ENCODE results near the gene SIRT2.
"Not testable (repeated sequence)": the region's sequence is repeated elsewhere in the genome, so short reads cannot be mapped to it uniquely, and the experiment has no call there.

The SIRT2 gene

GRCh38 chr19:38899447-38900201 is at the start of gene SIRT2, which contains the start of gene NFKBIB:
Gene SIRT2, minus strand, starts transcription at chr19:38899618. Its CDS starts 97 bp downstream, at chr19:38899521.
Gene NFKBIB, plus strand, starts transcription at chr19:38899969. Its CDS starts 64 bp downstream, at chr19:38900033.
- peak; percentile 91 to 98 (median 96) for DNase-seq (ENCODE audit: low read depth in 4 of 4, low spot score in 1 of 4)

GRCh38 chr19:38946229-38947010 is 47.0 kb upstream of the SIRT2 start:
- DNase-seq (ENCODE audit: low read depth in 4 of 4, low spot score in 1 of 4), result no peak

GRCh38 chr19:38945562-38946228 is 46.3 kb upstream of the SIRT2 start:
- no peak for DNase-seq (ENCODE audit: low read depth in 4 of 4, low spot score in 1 of 4)

GRCh38 chr19:38944981-38945506 is 45.6 kb upstream of the SIRT2 start:
- DNase-seq (ENCODE audit: low read depth in 4 of 4, low spot score in 1 of 4), result no peak

- no peak for DNase-seq (ENCODE audit: low read depth in 4 of 4, low spot score in 1 of 4)
Observed at GRCh38 chr19:38942471-38943181, 43.2 kb upstream of the SIRT2 start.

- no peak for DNase-seq (ENCODE audit: low read depth in 4 of 4, low spot score in 1 of 4)
Observed at GRCh38 chr19:38941979-38942378, 42.6 kb upstream of the SIRT2 start.

- not testable (repeated sequence) for DNase-seq (ENCODE audit: low read depth in 4 of 4, low spot score in 1 of 4)
Observed at GRCh38 chr19:38941466-38941865, 42.0 kb upstream of the SIRT2 start.

- DNase-seq (ENCODE audit: low read depth in 4 of 4, low spot score in 1 of 4), result no peak
Observed at GRCh38 chr19:38939957-38940356, 40.5 kb upstream of the SIRT2 start.

- no peak for DNase-seq (ENCODE audit: low read depth in 4 of 4, low spot score in 1 of 4)
Observed at GRCh38 chr19:38933544-38933943, 34.1 kb upstream of the SIRT2 start.

GRCh38 chr19:38932425-38933179 is 33.2 kb upstream of the SIRT2 start:
- no peak for DNase-seq (ENCODE audit: low read depth in 4 of 4, low spot score in 1 of 4)

GRCh38 chr19:38931521-38931793 is 32.0 kb upstream of the SIRT2 start:
- no peak for DNase-seq (ENCODE audit: low read depth in 4 of 4, low spot score in 1 of 4)

- peak; percentile 89 to 97 (median 94) for DNase-seq (ENCODE audit: low read depth in 4 of 4, low spot score in 1 of 4)
Observed at GRCh38 chr19:38930776-38931520, 31.5 kb upstream of the SIRT2 start, which contains the start of gene MRPS12. Gene MRPS12, plus strand, starts transcription at chr19:38930944. Its CDS starts 351 bp downstream, at chr19:38931295.

GRCh38 chr19:38929929-38930775 is 30.7 kb upstream of the SIRT2 start, which contains the start of gene SARS2:
Gene SARS2, minus strand, starts transcription at chr19:38930763. Its CDS starts 27 bp downstream, at chr19:38930736.
- peak; percentile 72 to 83 (median 82) for DNase-seq (ENCODE audit: low read depth in 4 of 4, low spot score in 1 of 4)

GRCh38 chr19:38928391-38929001 is 29.1 kb upstream of the SIRT2 start:
- no peak for DNase-seq (ENCODE audit: low read depth in 4 of 4, low spot score in 1 of 4)

- DNase-seq (ENCODE audit: low read depth in 4 of 4, low spot score in 1 of 4), result no peak
Observed at GRCh38 chr19:38924388-38924787, 25.0 kb upstream of the SIRT2 start.

GRCh38 chr19:38922482-38922881 is 23.1 kb upstream of the SIRT2 start:
- no peak for DNase-seq (ENCODE audit: low read depth in 4 of 4, low spot score in 1 of 4)

GRCh38 chr19:38921420-38922274 is 22.2 kb upstream of the SIRT2 start:
- DNase-seq (ENCODE audit: low read depth in 4 of 4, low spot score in 1 of 4), result no peak
